GM23338 (cell line): ENCODE results near the gene PYGB.

Source experiments
- CREB1 ChIP-seq: fragments of 250-450 bp; sonication (Bioruptor Pico); IDR thresholded peaks from 2 replicates; pipeline ENCODE4 v1.5.0; 2020; ENCODE audit warnings: low read depth, mild to moderate bottlenecking, moderate library complexity
- EZH2phosphoT487 ChIP-seq: fragments of 200-600 bp; sonication (generic); IDR thresholded peaks from one replicate; pipeline ENCODE4 v1.8.1; 2018; ENCODE audit warnings: antibody characterized with exemption; ENCODE audit not compliant: unreplicated experiment
- ZNF114 ChIP-seq: fragments of 250-450 bp; sonication (Bioruptor Pico); IDR thresholded peaks from 2 replicates; pipeline ENCODE4 v1.5.0; 2020; ENCODE audit warnings: mild to moderate bottlenecking, moderate library complexity
- TF ChIP-seq, protein P1 (sequence below), 2 experiments: fragments of 200-600 bp in 1 of 2; sonication (generic) in 1 of 2; conservative IDR thresholded peaks; 2 replicates each; pipeline versions ENCODE4 v1.5.1 to v1.6.1; 2016 to 2017; ENCODE audit warnings: antibody characterized with exemption in 2 of 2, low read depth in 2 of 2, mild to moderate bottlenecking in 2 of 2, moderate library complexity in 1 of 2
- TF ChIP-seq, protein P2 (sequence below): IDR thresholded peaks from one replicate; pipeline ENCODE4 v1.6.1; 2018; ENCODE audit warnings: antibody characterized with exemption; ENCODE audit not compliant: unreplicated experiment

DNA sequence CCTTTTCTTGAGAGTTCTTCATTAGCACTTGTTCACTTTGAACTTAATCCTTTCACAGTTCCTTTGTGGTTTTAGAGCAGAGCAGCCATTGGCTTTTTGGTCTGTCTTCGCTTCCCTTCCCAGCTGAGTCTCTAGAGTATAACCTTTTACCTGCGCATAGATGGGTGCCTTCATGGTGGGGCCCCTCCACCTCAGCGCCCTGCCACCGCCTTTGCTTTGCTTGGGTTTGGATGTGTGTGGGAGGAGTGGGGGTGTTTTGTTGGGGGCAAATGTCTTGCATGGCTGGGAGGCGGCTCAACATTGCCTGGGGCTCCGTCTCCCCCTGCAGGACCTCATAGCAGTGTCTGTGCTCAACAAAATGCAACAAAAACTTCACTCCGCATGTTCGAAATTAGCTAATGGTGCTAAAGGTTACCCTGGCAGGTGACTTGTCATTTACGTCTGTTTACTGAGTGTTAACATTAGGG, 11.9 kb downstream of the PYGB start:
- TF ChIP-seq EZH2phosphoT487 (no peak), ZNF114 (CRISPR knock-in tag) (no peak), CREB1 (no peak)
- TF ChIP-seq, protein P1, sequence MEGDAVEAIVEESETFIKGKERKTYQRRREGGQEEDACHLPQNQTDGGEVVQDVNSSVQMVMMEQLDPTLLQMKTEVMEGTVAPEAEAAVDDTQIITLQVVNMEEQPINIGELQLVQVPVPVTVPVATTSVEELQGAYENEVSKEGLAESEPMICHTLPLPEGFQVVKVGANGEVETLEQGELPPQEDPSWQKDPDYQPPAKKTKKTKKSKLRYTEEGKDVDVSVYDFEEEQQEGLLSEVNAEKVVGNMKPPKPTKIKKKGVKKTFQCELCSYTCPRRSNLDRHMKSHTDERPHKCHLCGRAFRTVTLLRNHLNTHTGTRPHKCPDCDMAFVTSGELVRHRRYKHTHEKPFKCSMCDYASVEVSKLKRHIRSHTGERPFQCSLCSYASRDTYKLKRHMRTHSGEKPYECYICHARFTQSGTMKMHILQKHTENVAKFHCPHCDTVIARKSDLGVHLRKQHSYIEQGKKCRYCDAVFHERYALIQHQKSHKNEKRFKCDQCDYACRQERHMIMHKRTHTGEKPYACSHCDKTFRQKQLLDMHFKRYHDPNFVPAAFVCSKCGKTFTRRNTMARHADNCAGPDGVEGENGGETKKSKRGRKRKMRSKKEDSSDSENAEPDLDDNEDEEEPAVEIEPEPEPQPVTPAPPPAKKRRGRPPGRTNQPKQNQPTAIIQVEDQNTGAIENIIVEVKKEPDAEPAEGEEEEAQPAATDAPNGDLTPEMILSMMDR (conservative IDR thresholded peaks at IDR 0.05; ENCODE audit: low read depth in 2 of 2), result no peak
- TF ChIP-seq, protein P2, sequence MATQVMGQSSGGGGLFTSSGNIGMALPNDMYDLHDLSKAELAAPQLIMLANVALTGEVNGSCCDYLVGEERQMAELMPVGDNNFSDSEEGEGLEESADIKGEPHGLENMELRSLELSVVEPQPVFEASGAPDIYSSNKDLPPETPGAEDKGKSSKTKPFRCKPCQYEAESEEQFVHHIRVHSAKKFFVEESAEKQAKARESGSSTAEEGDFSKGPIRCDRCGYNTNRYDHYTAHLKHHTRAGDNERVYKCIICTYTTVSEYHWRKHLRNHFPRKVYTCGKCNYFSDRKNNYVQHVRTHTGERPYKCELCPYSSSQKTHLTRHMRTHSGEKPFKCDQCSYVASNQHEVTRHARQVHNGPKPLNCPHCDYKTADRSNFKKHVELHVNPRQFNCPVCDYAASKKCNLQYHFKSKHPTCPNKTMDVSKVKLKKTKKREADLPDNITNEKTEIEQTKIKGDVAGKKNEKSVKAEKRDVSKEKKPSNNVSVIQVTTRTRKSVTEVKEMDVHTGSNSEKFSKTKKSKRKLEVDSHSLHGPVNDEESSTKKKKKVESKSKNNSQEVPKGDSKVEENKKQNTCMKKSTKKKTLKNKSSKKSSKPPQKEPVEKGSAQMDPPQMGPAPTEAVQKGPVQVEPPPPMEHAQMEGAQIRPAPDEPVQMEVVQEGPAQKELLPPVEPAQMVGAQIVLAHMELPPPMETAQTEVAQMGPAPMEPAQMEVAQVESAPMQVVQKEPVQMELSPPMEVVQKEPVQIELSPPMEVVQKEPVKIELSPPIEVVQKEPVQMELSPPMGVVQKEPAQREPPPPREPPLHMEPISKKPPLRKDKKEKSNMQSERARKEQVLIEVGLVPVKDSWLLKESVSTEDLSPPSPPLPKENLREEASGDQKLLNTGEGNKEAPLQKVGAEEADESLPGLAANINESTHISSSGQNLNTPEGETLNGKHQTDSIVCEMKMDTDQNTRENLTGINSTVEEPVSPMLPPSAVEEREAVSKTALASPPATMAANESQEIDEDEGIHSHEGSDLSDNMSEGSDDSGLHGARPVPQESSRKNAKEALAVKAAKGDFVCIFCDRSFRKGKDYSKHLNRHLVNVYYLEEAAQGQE, result no peak
